Smooth muscle cell (in vitro differentiated cells): ENCODE measurements around the gene SWI5. TPM values are rescaled to one million over a fixed set of nuclear protein-coding genes. Genes with fewer than 3 reads are reported as not detected.

Source experiments
- DNase-seq: peaks from one replicate; lab custom pipeline; 2025; ENCODE audit not compliant: unreplicated experiment; lab: John Stamatoyannopoulos, UW
- H2AFZ ChIP-seq: fragments of 200-600 bp; sonication (generic); 2 replicates; pipeline ENCODE4 v1.6.0; 2016; ENCODE audit warnings: antibody characterized with exemption, low read depth, mild to moderate bottlenecking
- H3F3A ChIP-seq: fragments of 200-600 bp; sonication (generic); 2 replicates; pipeline ENCODE4 v1.6.0; 2017; ENCODE audit warnings: antibody characterized with exemption, low read depth
- H3K27ac ChIP-seq: fragments of 200-600 bp; sonication (generic); 2 replicates; pipeline ENCODE4 v1.5.1; 2016; ENCODE audit warnings: low read depth, mild to moderate bottlenecking
- H3K27me3 ChIP-seq: fragments of 200-600 bp; sonication (generic); 2 replicates; pipeline ENCODE4 v1.6.1; 2016; ENCODE audit warnings: low read depth, mild to moderate bottlenecking
- H3K36me3 ChIP-seq: fragments of 200-600 bp; sonication (generic); 2 replicates; pipeline ENCODE4 v1.5.1; 2016; ENCODE audit warnings: low read depth
- H3K4me1 ChIP-seq: fragments of 200-600 bp; sonication (generic); 2 replicates; pipeline ENCODE4 v1.5.1; 2016; ENCODE audit warnings: low read depth
- H3K4me2 ChIP-seq: fragments of 200-600 bp; sonication (generic); 2 replicates; pipeline ENCODE4 v1.6.0; 2016; ENCODE audit warnings: mild to moderate bottlenecking
- H3K4me3 ChIP-seq: fragments of 200-600 bp; sonication (generic); 2 replicates; pipeline ENCODE4 v1.5.1; 2016; ENCODE audit warnings: mild to moderate bottlenecking
- H3K79me2 ChIP-seq: fragments of 200-600 bp; sonication (generic); 2 replicates; pipeline ENCODE4 v1.6.0; 2016; ENCODE audit warnings: low read depth, mild to moderate bottlenecking
- H3K9ac ChIP-seq: fragments of 200-600 bp; sonication (generic); 2 replicates; pipeline ENCODE4 v1.6.0; 2016; ENCODE audit warnings: low read depth
- H3K9me3 ChIP-seq: fragments of 200-600 bp; sonication (generic); replicated peaks from 2 replicates; pipeline ENCODE4 v1.5.1; 2016; ENCODE audit warnings: low read depth
- H4K20me1 ChIP-seq: fragments of 200-600 bp; sonication (generic); 2 replicates; pipeline ENCODE4 v1.6.0; 2016; ENCODE audit warnings: low read depth
- CTCF ChIP-seq: fragments of 200-600 bp; sonication (generic); IDR thresholded peaks from 2 replicates; pipeline ENCODE4 v1.5.1; 2017; ENCODE audit warnings: borderline replicate concordance, mild to moderate bottlenecking, antibody characterized with exemption; ENCODE audit not compliant: insufficient read depth, poor library complexity, severe bottlenecking
- WGBS: methylation state at CpG from one replicate; pipeline ENCODE4 v1.1.7; 2016; ENCODE audit warnings: low lambda C conversion rate; 5-methylcytosine and 5-hydroxymethylcytosine counted together
- polyA plus RNA-seq: library from polyadenylated mRNA; unstranded; fragments of >200 nt; fragmentation: Nextera tagmentation; extraction: Ambion mirVana; gene quantifications from 2 replicates; pipeline ENCODE4 v1.2.1, GENCODE V29; 2016
- total RNA-seq: library from RNA; depleted of rRNA; stranded (reverse); fragments of >200 nt; gene quantifications from 2 replicates; pipeline ENCODE4 v1.2.3, GENCODE V29; 2014

The SWI5 gene
- total and polyA plus RNA-seq, 2 experiments from 2014 or later, result 47.1 to 77.2 TPM

GRCh38 chr9:128317629-128318028, 41.6 kb downstream of the SWI5 start:
- no peak for TF ChIP-seq CTCF
- H3K4me3 ChIP-seq, result no peak overlapping the region
- no peaks in the 10 kb centered on the region for H3F3A ChIP-seq
- DNase-seq, result no peak
- no peaks in the 10 kb centered on the region for H4K20me1 ChIP-seq
- 50% methylated on average over 2 of the region's 2 CpGs for WGBS
- H3K4me1 ChIP-seq, result peaks cover 7% of the 10 kb centered on the region
- H3K9me3 ChIP-seq, result no peaks in the 10 kb centered on the region
- H3K4me2 ChIP-seq, result no peak overlapping the region
- no peaks in the 10 kb centered on the region for H3K27me3 ChIP-seq
- H3K9ac ChIP-seq, result no peak overlapping the region
- no peak overlapping the region for H3K27ac ChIP-seq
- H2AFZ ChIP-seq, result no peak overlapping the region
- no peaks in the 10 kb centered on the region for H3K36me3 ChIP-seq
- H3K79me2 ChIP-seq, result peaks cover 8% of the 10 kb centered on the region

GRCh38 chr9:128321343-128321742, 45.3 kb downstream of the SWI5 start:
- H3K9ac ChIP-seq, result peak overlapping the region; percentile 87
- peak overlapping the region; percentile 95 for H3K4me2 ChIP-seq
- peaks cover 22% of the 10 kb centered on the region for H3K79me2 ChIP-seq
- H3F3A ChIP-seq, result no peaks in the 10 kb centered on the region
- no peaks in the 10 kb centered on the region for H4K20me1 ChIP-seq
- no peak for DNase-seq
- 88% methylated on average over 7 of the region's 7 CpGs for whole genome bisulfite sequencing
- H3K36me3 ChIP-seq, result no peaks in the 10 kb centered on the region
- peak overlapping the region; percentile 74 for H3K4me3 ChIP-seq
- no peaks in the 10 kb centered on the region for H3K9me3 ChIP-seq
- peaks cover 13% of the 10 kb centered on the region for H3K4me1 ChIP-seq
- no peak overlapping the region for H2AFZ ChIP-seq
- no peak for TF ChIP-seq CTCF
- H3K27ac ChIP-seq, result peak overlapping the region; percentile 1
- H3K27me3 ChIP-seq, result no peaks in the 10 kb centered on the region

GRCh38 chr9:128321879-128322403, 45.9 kb downstream of the SWI5 start:
- WGBS, result 5% methylated on average over 21 of the region's 21 CpGs
- Histone ChIP-seq H4K20me1 (no peaks in the 10 kb centered on the region), H3K79me2 (peaks cover 22% of the 10 kb centered on the region), H3K4me3 (peak overlapping the region; percentile 74), H3K27me3 (no peaks in the 10 kb centered on the region), H3K27ac (peak overlapping the region; percentile 86), H3K9ac (peak overlapping the region; percentile 87), H2AFZ (peak overlapping the region; percentile 91), H3K9me3 (no peaks in the 10 kb centered on the region), H3K36me3 (no peaks in the 10 kb centered on the region), H3F3A (no peaks in the 10 kb centered on the region), H3K4me1 (peaks cover 13% of the 10 kb centered on the region), H3K4me2 (peak overlapping the region; percentile 95)
- DNase-seq, result no peak
- no peak for TF ChIP-seq CTCF
